K562 (cell line): ENCODE measurements around the gene ATMIN. TPM values are rescaled to one million over a fixed set of nuclear protein-coding genes. Genes with fewer than 3 reads are reported as not detected.
A peak's percentile ranks its signal among the peaks of the same experiment; 100 is the strongest.

Source experiments
- CXXC5 ChIP-seq: fragments of 250-450 bp; sonication (Bioruptor Pico); IDR thresholded peaks from 2 replicates; pipeline ENCODE4 v1.8.0; 2022; ENCODE audit warnings: inconsistent platforms, mild to moderate bottlenecking, moderate library complexity
- ELF4 ChIP-seq: fragments of 450-650 bp; formaldehyde crosslinking; IDR thresholded peaks from 2 replicates; pipeline ENCODE4 v1.4.0; 2022; ENCODE audit warnings: missing genetic modification characterization
- GTF2E2 ChIP-seq: fragments of 200-800 bp; sonication (Bioruptor generic); IDR thresholded peaks from 2 replicates; pipeline ENCODE4 v1.6.1; 2016; ENCODE audit warnings: missing genetic modification characterization, missing compliant biosample characterization
- HMGN3 ChIP-seq: IDR thresholded peaks from 2 replicates; pipeline ENCODE4 v1.6.1; 2011; ENCODE audit warnings: borderline replicate concordance, low read depth, mild to moderate bottlenecking, mixed read lengths, low read length; ENCODE audit not compliant: insufficient read length; ENCODE audit errors: extremely low read depth
- HNRNPLL ChIP-seq: fragments of 200-400 bp; formaldehyde crosslinking; IDR thresholded peaks from 2 replicates; pipeline ENCODE4 v1.6.1; 2017; ENCODE audit warnings: low read length, low read depth, mild to moderate bottlenecking; ENCODE audit not compliant: poor library complexity, severe bottlenecking
- KLF10 ChIP-seq: fragments of 250-450 bp; sonication (Bioruptor Pico); IDR thresholded peaks from 2 replicates; pipeline ENCODE4 v1.6.1; 2021; ENCODE audit warnings: matching md5 sums
- KLF13 ChIP-seq: fragments of 450-650 bp; IDR thresholded peaks from 2 replicates; pipeline ENCODE4 v1.6.1; 2016; ENCODE audit warnings: missing genetic modification characterization, low read depth, mild to moderate bottlenecking, missing compliant biosample characterization, moderate library complexity, borderline replicate concordance
- NR1H2 ChIP-seq: sonication (generic); formaldehyde crosslinking; IDR thresholded peaks from 2 replicates; pipeline ENCODE4 v1.4.0; 2020; ENCODE audit warnings: mild to moderate bottlenecking, missing genetic modification reagents
- PHTF2 ChIP-seq: fragments of 250-450 bp; sonication (Bioruptor Pico); IDR thresholded peaks from 2 replicates; pipeline ENCODE4 v1.5.0; 2021; ENCODE audit warnings: mild to moderate bottlenecking
- POLR2B ChIP-seq: fragments of 450-650 bp; IDR thresholded peaks from 2 replicates; pipeline ENCODE4 v1.6.1; 2018; ENCODE audit warnings: low read depth; ENCODE audit not compliant: partially characterized antibody
- RB1 ChIP-seq: fragments of 450-650 bp; IDR thresholded peaks from 2 replicates; pipeline ENCODE4 v1.6.1; 2017; ENCODE audit warnings: low read depth, mild to moderate bottlenecking
- TFAM ChIP-seq: fragments of 250-450 bp; sonication (Bioruptor Pico); conservative IDR thresholded peaks from 2 replicates; pipeline ENCODE4 v1.5.0; 2021; ENCODE audit warnings: mild to moderate bottlenecking, moderate library complexity
- ZBTB8A ChIP-seq: fragments of 450-650 bp; IDR thresholded peaks from 2 replicates; pipeline ENCODE4 v1.6.1; 2018; ENCODE audit warnings: mild to moderate bottlenecking, moderate library complexity; ENCODE audit not compliant: partially characterized antibody
- ZC3H8 ChIP-seq: fragments of 450-650 bp; IDR thresholded peaks from 2 replicates; pipeline ENCODE4 v1.6.1; 2017
- ZKSCAN3 ChIP-seq: fragments of 250-450 bp; sonication (Bioruptor Pico); IDR thresholded peaks from 2 replicates; pipeline ENCODE4 v1.4.0; 2020
- ZNF174 ChIP-seq: fragments of 250-450 bp; sonication (Bioruptor Pico); IDR thresholded peaks from 2 replicates; pipeline ENCODE4 v1.4.0; 2020; ENCODE audit warnings: mild to moderate bottlenecking
- ZZZ3 ChIP-seq: fragments of 450-650 bp; IDR thresholded peaks from 2 replicates; pipeline ENCODE4 v1.6.1; 2016; ENCODE audit warnings: antibody characterized with exemption, mild to moderate bottlenecking, moderate library complexity
- polyA plus RNA-seq, 8 experiments: library from polyadenylated mRNA; depleted of rRNA in 4 of 8; stranded (reverse) in 5 of 8; unstranded in 3 of 8; fragments of >200 nt; fragmentation: Nextera tagmentation in 2 of 8; fragmentation: Illumina TruSeq in 1 of 8; extraction: Ambion mirVana in 2 of 8; extraction: Trizol in 1 of 8; gene quantifications; 2 replicates each; pipeline versions ENCODE4 v1.2.1 to v1.2.3, GENCODE V29; 2011 to 2014; ENCODE audit warnings: inconsistent platforms in 1 of 8, missing spikeins in 1 of 8
- total RNA-seq, 7 experiments: library from RNA; depleted of rRNA in 6 of 7; stranded (reverse); fragments of >200 nt in 6 of 7; fragmentation: Illumina TruSeq in 2 of 7; extraction: Trizol in 2 of 7; gene quantifications; 2 replicates each; pipeline versions ENCODE4 v1.2.1 to v1.2.3, GENCODE V29; 2011 to 2021; ENCODE audit warnings: low replicate concordance in 1 of 7
- TF ChIP-seq, protein P1 (sequence below): sonication (generic); formaldehyde crosslinking; IDR thresholded peaks from 2 replicates; pipeline ENCODE4 v1.8.1; 2022; ENCODE audit warnings: missing genetic modification reagents
- TF ChIP-seq, protein P2 (sequence below): fragments of 450-650 bp; IDR thresholded peaks from 2 replicates; pipeline ENCODE4 v1.6.1; 2016; ENCODE audit warnings: mild to moderate bottlenecking
- TF ChIP-seq, protein P3 (sequence below), 2 experiments: IDR thresholded peaks in 1 of 2; conservative IDR thresholded peaks in 1 of 2; 2 replicates each; pipeline ENCODE4 v1.6.1; 2016; ENCODE audit warnings: low read depth in 2 of 2, mild to moderate bottlenecking in 1 of 2, missing compliant biosample characterization in 1 of 2, missing genetic modification characterization in 1 of 2, moderate library complexity in 1 of 2
- TF ChIP-seq, protein P4 (sequence below): sonication (generic); formaldehyde crosslinking; IDR thresholded peaks from 2 replicates; pipeline ENCODE4 v1.8.0; 2022; ENCODE audit warnings: missing genetic modification reagents, mild to moderate bottlenecking, moderate library complexity, borderline replicate concordance

Gene ATMIN
- total and polyA plus RNA-seq, 9 of the 15 experiments (the other 6 are each of a cell fraction or from before 2014, with no cell fraction given), result 6.7 to 40.9 (median 23.4) TPM

- TF ChIP-seq, protein P1, sequence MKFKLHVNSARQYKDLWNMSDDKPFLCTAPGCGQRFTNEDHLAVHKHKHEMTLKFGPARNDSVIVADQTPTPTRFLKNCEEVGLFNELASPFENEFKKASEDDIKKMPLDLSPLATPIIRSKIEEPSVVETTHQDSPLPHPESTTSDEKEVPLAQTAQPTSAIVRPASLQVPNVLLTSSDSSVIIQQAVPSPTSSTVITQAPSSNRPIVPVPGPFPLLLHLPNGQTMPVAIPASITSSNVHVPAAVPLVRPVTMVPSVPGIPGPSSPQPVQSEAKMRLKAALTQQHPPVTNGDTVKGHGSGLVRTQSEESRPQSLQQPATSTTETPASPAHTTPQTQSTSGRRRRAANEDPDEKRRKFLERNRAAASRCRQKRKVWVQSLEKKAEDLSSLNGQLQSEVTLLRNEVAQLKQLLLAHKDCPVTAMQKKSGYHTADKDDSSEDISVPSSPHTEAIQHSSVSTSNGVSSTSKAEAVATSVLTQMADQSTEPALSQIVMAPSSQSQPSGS, result no peak
- TF ChIP-seq CXXC5 (CRISPR knock-in tag) (peak; percentile 86), HMGN3 (peak; percentile 68), ELF4 (CRISPR knock-in tag) (no peak), ZKSCAN3 (CRISPR knock-in tag) (no peak), HNRNPLL (peak; percentile 83), GTF2E2 (no peak), TFAM (CRISPR knock-in tag) (no peak), ZNF174 (CRISPR knock-in tag) (no peak), ZBTB8A (no peak), RB1 (peak; percentile 72), NR1H2 (CRISPR knock-in tag) (no peak; the same call in 1 of the 2 replicates), KLF13 (tag) (peak; percentile 91), PHTF2 (CRISPR knock-in tag) (no peak), ZZZ3 (no peak), KLF10 (no peak), POLR2B (peak; percentile 86), ZC3H8 (no peak)
- TF ChIP-seq, protein P2, sequence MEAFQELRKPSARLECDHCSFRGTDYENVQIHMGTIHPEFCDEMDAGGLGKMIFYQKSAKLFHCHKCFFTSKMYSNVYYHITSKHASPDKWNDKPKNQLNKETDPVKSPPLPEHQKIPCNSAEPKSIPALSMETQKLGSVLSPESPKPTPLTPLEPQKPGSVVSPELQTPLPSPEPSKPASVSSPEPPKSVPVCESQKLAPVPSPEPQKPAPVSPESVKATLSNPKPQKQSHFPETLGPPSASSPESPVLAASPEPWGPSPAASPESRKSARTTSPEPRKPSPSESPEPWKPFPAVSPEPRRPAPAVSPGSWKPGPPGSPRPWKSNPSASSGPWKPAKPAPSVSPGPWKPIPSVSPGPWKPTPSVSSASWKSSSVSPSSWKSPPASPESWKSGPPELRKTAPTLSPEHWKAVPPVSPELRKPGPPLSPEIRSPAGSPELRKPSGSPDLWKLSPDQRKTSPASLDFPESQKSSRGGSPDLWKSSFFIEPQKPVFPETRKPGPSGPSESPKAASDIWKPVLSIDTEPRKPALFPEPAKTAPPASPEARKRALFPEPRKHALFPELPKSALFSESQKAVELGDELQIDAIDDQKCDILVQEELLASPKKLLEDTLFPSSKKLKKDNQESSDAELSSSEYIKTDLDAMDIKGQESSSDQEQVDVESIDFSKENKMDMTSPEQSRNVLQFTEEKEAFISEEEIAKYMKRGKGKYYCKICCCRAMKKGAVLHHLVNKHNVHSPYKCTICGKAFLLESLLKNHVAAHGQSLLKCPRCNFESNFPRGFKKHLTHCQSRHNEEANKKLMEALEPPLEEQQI, result peak; percentile 22; the same call in 1 of the 2 replicates
- TF ChIP-seq, protein P3, sequence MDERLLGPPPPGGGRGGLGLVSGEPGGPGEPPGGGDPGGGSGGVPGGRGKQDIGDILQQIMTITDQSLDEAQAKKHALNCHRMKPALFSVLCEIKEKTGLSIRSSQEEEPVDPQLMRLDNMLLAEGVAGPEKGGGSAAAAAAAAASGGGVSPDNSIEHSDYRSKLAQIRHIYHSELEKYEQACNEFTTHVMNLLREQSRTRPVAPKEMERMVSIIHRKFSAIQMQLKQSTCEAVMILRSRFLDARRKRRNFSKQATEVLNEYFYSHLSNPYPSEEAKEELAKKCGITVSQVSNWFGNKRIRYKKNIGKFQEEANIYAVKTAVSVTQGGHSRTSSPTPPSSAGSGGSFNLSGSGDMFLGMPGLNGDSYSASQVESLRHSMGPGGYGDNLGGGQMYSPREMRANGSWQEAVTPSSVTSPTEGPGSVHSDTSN (CRISPR knock-in tag; IDR thresholded peaks at IDR 0.05; ENCODE audit: low read depth), result no peak
- TF ChIP-seq, protein P3 (tag; conservative IDR thresholded peaks at IDR 0.05; ENCODE audit: low read depth), result no peak
- TF ChIP-seq, protein P4, sequence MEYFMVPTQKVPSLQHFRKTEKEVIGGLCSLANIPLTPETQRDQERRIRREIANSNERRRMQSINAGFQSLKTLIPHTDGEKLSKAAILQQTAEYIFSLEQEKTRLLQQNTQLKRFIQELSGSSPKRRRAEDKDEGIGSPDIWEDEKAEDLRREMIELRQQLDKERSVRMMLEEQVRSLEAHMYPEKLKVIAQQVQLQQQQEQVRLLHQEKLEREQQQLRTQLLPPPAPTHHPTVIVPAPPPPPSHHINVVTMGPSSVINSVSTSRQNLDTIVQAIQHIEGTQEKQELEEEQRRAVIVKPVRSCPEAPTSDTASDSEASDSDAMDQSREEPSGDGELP (CRISPR knock-in tag), result peak; percentile 85
Observed at GRCh38 chr16:81077076-81077940, 41.7 kb downstream of the ATMIN start, which contains the start of gene C16orf46 (continued).
